Sigmoid colon (tissue), 4 donors: Measurements from ENCODE around the gene EEIG2.

ENCODE experiments used
- POLR2A ChIP-seq, 2 donors: fragments of 450-650 bp; IDR thresholded peaks; one replicate each; pipeline ENCODE4 v1.6.1; 2016; ENCODE audit warnings: antibody characterized with exemption in 2 of 2, mild to moderate bottlenecking in 2 of 2, moderate library complexity in 2 of 2
- POLR2AphosphoS5 ChIP-seq, 4 donors: sonication (generic); formaldehyde crosslinking; IDR thresholded peaks; one replicate each; pipeline ENCODE4 v1.6.1; 2017; ENCODE audit warnings: antibody characterized with exemption in 4 of 4
- TF ChIP-seq, protein P1 (sequence below), 4 experiments: fragments of 450-650 bp in 3 of 4; fragments of 200-600 bp in 1 of 4; IDR thresholded peaks; one replicate each; pipeline ENCODE4 v1.5.1; 2016 to 2019; ENCODE audit warnings: antibody characterized with exemption in 4 of 4, mild to moderate bottlenecking in 3 of 4, moderate library complexity in 2 of 4

DNA sequence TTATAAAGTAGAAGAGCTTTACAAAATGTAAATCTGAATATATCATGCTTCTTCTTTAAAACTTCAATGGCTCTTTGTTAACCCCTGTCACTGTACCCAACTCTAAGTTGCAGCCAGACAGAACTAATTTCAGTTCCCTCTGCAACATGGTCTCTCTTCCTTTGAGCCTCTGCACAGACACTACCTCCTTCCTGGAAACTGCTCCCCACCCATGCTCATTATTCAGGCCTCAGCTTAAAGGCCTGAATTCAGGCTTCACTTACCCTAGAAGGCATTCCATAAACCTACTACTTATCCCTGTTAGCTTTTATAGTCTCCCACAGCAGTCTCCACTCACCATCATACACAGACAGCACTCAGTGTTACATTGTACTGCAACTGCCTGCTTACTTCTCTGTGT, 2.6 kb upstream of the EEIG2 start:
- TF ChIP-seq, protein P1, sequence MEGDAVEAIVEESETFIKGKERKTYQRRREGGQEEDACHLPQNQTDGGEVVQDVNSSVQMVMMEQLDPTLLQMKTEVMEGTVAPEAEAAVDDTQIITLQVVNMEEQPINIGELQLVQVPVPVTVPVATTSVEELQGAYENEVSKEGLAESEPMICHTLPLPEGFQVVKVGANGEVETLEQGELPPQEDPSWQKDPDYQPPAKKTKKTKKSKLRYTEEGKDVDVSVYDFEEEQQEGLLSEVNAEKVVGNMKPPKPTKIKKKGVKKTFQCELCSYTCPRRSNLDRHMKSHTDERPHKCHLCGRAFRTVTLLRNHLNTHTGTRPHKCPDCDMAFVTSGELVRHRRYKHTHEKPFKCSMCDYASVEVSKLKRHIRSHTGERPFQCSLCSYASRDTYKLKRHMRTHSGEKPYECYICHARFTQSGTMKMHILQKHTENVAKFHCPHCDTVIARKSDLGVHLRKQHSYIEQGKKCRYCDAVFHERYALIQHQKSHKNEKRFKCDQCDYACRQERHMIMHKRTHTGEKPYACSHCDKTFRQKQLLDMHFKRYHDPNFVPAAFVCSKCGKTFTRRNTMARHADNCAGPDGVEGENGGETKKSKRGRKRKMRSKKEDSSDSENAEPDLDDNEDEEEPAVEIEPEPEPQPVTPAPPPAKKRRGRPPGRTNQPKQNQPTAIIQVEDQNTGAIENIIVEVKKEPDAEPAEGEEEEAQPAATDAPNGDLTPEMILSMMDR (IDR thresholded peaks at IDR 0.05) = no peak
- TF ChIP-seq POLR2A (IDR thresholded peaks at IDR 0.05) (no peak), POLR2AphosphoS5 (IDR thresholded peaks at IDR 0.05) (no peak)
